Stimulated activated CD8-positive, alpha-beta memory T cell treated with anti-CD3 and anti-CD28 coated beads, Interleukin-15, amount 100 ng/mL, for 48 hours (primary cell): ENCODE data around the gene TRAPPC8.
"Not testable (repeated sequence)": the region's sequence is repeated elsewhere in the genome, so short reads cannot be mapped to it uniquely, and the experiment has no call there.

ENCODE experiments used
- DNase-seq, 2 donors: peaks; one replicate each; pipeline ENCODE4 v3.0.0-alpha.2; 2020; ENCODE audit warnings: low read depth in 2 of 2

TRAPPC8 gene

GRCh38 chr18:31942999-31943877, at the start of gene TRAPPC8:
TSS of gene TRAPPC8 (minus strand) at chr18:31943128. CDS start at chr18:31942764, 364 bp downstream.
- DNase-seq = peak; percentile 84 to 87

- DNase-seq = no peak
Measured at GRCh38 chr18:31990823-31991222, 47.9 kb upstream of the TRAPPC8 start.

GRCh38 chr18:31983976-31984375, 41.0 kb upstream of the TRAPPC8 start:
- no peak for DNase-seq

GRCh38 chr18:31983020-31983419, 40.1 kb upstream of the TRAPPC8 start:
- DNase-seq = no peak

- DNase-seq = no peak
Measured at GRCh38 chr18:31980863-31981262, 37.9 kb upstream of the TRAPPC8 start.

GRCh38 chr18:31979714-31980113, 36.8 kb upstream of the TRAPPC8 start:
- DNase-seq = no peak

- no peak for DNase-seq
Measured at GRCh38 chr18:31978616-31979015, 35.7 kb upstream of the TRAPPC8 start.

GRCh38 chr18:31977270-31977872, 34.4 kb upstream of the TRAPPC8 start:
- peak in 1 of 2 donors; percentile 8 for DNase-seq

GRCh38 chr18:31976242-31976641, 33.3 kb upstream of the TRAPPC8 start:
- DNase-seq = no peak

GRCh38 chr18:31973929-31974546, 31.1 kb upstream of the TRAPPC8 start:
- DNase-seq = no peak

- DNase-seq = no peak
Measured at GRCh38 chr18:31970617-31971016, 27.7 kb upstream of the TRAPPC8 start.

- DNase-seq = no peak
Measured at GRCh38 chr18:31965316-31965970, 22.5 kb upstream of the TRAPPC8 start.

GRCh38 chr18:31957728-31958127, 14.8 kb upstream of the TRAPPC8 start:
- no peak for DNase-seq

GRCh38 chr18:31954349-31954748, 11.4 kb upstream of the TRAPPC8 start:
- DNase-seq = no peak

- not testable (repeated sequence) for DNase-seq
Measured at GRCh38 chr18:31953699-31954098, 10.8 kb upstream of the TRAPPC8 start.

- DNase-seq = no peak
Measured at GRCh38 chr18:31952223-31952622, 9.3 kb upstream of the TRAPPC8 start.

- no peak for DNase-seq
Measured at GRCh38 chr18:31950583-31950982, 7.7 kb upstream of the TRAPPC8 start.

GRCh38 chr18:31948349-31948748, 5.4 kb upstream of the TRAPPC8 start:
- not testable (repeated sequence) for DNase-seq

GRCh38 chr18:31946305-31947046, 3.5 kb upstream of the TRAPPC8 start:
- no peak for DNase-seq

GRCh38 chr18:31943878-31944816, 1.2 kb upstream of the TRAPPC8 start:
- no peak for DNase-seq
